GM19372 (cell line): Measurements from ENCODE around the gene FOXP2.
"Not testable (repeated sequence)": the region's sequence is repeated elsewhere in the genome, so short reads cannot be mapped to it uniquely, and the experiment has no call there.

Experiments
- ATAC-seq: cut with Tn5 transposase; IDR thresholded peaks from one replicate; pipeline ENCODE4 v1.9.1; 2021; ENCODE audit warnings: mild to moderate bottlenecking, low read depth, moderate library complexity; ENCODE audit not compliant: unreplicated experiment

FOXP2 gene

DNA sequence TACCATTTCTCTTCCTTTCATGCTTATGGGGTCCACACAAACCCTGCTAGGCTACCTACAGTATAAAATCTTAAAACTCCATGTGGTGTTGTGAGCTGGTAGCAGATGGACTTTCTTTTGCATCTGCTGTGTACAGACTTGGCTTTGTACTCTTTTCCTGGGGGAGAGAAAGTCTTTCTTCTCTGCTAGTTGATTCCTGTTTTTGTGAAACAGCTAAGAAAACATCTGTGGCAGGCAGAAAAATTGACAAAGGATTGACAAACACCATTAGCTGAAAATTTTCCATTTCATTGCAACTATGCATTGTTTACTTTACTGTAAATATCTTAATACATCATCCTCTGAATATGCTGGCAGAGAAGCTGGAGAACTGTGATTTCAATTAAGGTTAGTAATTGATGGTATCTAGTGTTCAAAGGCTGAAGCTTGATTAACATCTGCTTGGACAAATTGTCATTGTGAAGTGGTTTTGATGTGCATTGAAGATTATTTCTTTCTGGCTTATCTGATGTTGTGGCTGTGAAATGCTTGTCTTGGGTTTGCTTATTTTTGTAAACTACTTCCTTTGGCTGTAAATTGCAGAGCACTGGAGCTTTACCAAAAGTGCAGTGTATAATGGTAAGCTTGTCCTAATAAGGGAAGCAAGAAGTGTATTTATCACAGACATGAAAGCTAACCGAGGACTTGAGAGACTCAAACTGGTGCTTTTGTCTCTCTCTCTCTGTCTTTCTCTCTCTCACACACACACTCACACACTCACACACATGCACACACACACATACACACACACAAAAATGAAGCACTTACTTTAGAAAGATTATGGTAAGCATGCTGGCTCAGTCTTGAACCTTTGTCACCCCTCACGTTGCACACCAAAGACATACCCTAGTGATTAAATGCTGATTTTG, at the start of gene FOXP2:
Gene FOXP2 (plus strand): TSS at position 660 of the 908 bp plus-strand sequence. CDS start 11,697 bp downstream, outside the sequence.
- ATAC-seq, result no peak

DNA sequence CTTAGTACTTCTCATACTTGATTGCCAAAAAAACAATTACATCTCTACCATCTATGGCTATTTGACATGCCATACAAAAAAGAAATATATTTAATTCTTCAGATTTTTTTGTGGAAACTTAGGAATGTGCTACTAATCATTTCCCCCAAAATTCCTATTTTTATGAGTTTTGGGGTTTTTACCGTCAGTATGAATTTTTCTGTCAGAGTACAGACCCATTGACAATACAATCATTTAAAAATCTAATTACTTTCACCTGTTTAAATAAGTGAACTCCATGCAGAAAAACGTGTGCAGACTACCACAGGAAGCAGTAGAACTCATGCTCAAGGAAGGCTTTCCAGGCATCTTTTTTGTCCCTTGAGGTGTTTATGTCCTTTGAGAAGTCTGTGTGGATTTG, 48.8 kb upstream of the FOXP2 start:
- no peak for ATAC-seq

DNA sequence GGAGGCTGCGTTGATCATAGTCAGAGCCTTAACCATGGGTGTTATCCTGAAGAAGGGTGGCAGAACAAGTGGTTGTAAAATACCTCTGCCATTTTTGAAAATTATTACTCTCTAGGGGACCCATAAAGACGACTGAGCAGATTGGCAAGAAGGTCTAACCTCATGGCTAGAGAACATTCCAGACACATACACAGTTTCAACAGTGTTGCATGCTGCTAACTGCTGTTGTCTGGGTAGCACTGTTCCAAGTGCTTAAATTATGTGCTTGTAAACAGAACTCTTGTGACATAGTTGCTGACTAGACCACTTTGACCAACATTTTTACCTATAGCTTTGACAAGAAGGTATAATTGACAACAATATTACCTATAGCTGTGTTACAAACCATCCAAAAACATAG, 46.1 kb upstream of the FOXP2 start:
- ATAC-seq, result no peak

DNA sequence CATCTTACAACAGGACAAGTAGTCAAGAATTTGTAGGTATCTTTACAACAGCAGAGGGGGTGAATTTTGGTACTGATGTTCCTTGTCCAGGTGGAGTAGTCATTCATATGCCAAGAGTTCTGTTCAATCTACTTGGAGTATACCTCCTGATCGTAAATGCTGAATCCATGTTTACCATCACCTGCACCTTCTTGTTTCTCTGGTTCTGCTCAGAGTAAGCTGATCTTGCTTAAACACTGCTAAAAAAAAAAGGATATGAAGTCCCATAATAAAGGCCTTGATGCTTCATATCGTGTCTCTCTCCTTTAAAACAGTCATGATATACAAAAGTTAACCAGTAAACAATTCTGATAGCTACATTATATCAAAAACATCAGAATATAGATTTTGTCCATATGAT, 45.3 kb upstream of the FOXP2 start:
- no peak for ATAC-seq

DNA sequence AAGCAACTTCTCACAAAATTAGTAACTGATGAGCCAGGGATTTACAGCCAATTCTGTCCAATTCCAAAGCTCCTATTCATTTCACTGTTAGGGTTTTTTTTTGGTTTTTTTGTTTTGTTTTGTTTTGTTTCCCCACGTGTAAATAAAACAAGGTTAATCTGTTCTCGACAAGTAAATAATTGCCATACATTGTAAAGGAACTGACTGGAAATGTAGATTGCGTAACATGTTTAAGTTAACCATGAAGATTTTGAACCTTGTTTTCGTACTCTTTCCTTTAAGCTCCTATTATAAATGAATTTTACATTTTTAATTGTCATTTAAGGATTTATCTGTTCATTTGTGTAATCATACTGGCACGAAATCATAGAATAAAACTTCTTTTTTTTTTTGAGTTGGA, 42.0 kb upstream of the FOXP2 start:
- no peak for ATAC-seq

DNA sequence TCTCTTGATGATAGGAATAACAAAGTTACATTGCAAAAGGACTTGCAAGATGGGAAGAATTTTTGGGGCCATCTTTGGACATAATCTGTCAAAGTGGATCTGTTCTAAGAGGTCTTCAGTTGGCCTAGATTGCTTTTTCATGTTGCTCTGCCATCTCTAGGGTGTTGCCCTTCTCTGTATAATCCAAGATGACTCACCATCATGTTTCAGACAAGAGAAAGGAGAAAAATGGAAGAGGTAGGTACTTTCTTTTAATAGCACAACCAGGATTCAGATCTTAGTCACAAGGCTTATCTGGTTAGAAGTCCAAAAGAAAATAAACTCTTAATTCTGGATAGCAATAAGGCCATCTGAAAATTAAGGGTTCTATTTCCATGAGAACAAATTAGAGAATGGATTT, 38.7 kb upstream of the FOXP2 start:
- ATAC-seq, result no peak

DNA sequence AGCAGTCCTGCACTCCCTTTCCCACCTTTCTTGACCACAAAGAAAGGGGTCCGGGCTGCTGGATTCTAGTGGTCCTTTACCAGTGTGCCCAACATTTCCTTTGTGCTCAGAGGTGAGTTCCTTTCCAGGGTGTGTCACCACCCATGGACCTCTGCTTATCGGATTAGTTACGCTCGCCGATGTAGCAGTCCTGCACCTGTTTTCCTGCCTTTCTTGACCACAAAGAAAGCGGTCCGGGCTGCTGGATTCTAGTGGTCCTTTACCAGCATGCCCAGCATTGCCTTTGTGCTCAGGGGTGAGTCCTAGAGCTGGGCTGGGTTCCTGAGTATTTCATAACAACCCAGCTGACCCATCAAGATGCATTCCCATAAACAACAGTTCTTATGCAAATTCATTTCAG, 30.7 kb upstream of the FOXP2 start:
- not testable (repeated sequence) for ATAC-seq

DNA sequence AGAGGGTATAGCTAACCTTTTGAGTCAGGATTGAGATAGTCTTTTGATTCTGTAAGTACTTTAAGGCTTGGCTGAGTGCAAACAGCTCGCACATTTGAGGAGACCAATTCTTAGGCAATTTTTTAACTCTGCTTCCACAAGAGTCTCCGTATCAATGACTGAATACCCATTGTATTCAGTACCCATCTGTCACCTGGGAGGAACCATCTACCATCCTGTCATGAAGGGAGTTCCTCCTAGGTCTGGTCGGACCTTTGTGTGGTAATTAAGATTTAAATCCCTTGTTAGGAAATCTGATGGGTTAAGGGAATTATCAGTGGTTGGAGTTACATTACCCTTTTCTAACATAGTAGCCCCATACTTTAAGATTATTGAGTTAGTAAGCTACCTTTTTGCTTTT, 30.3 kb upstream of the FOXP2 start:
- not testable (repeated sequence) for ATAC-seq

DNA sequence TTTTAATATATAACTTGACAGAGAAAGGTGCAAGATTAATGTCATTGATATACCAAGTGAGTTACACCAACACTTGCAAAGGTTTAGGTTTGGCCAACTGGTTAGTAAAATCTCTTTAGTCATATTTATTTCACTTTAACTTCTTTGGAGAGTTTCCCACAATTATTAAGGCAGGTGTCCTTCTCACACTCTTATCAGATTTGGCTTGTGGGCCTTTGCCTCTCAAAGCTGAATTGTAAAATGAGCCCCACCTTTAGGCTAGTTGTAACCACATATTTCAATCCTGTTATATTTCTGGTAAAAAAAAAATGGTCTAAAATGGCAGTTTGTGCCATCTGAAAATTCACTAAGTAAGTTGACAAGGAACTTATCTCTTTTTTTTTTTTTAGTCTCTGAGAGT, 26.6 kb upstream of the FOXP2 start:
- no peak for ATAC-seq

DNA sequence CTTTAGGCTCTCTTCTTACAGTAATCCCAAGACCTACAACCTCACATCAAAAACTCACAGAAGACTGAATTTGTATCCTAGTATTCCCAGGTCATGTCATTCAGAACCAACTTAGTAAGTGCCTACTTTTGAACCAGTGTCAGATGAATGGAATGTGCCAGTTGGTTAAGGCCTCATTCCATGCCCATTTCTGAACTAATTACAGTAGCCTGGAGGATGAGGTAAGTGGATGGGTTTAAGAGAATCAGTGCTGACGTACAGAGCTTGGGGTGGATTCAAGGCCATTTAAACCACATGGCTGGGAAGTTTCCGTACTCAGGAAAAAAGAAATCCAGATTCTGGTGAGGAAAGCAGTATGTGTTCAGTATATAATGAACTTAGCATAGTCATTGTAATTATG, 21.9 kb upstream of the FOXP2 start:
- no peak for ATAC-seq

DNA sequence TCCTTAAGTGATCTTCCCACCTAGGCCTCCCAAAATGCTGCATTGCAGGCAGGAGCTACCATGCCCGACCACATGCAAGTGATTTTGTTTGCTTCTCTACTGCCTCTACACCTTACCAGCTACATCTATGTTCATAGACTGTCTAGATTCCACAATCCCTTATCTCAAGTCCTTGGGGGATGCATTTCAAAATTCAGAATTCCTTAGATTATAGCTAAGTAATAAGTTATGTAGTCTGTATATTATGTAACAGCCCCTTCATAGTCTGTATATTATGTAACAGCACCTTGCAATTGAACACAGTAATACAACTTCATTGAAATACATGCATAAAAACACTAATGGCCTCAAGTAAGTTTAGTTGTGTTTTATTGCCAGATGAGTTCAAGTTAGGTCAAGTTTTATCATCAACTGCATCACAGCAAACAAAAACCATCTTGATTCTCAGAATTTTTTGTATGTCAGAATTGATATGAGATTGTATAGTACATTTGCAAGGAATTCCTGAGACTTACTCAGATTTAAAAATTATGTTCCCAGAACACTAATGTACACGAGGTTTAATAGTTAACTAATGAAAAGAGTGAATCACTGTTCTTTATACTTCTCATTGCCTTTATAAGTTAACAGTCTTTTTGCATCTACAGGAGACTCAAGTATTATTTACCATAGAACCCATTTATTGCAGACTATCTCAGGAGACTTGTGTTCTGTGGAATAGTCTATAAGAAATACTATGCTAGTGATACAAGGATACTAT, 11.6 kb upstream of the FOXP2 start:
- ATAC-seq, result no peak

DNA sequence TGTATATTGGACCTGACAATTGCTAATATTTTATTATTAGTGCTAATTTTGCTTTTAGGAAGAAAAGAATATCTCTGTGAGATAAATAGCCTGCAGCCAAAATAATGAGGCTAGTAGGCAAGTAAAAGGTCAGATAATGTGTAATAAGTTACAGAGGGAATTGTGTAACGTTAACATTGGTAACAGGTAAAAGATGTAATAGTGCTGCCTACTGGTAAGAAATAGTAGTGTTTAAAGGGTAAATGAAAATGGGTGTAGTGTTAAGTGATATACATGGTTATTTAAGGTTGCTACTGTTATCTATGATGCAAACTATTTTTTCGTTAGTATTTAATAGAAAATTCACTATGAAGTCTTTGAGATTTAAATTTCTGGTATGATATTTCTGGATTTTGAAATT, 9.2 kb upstream of the FOXP2 start:
- ATAC-seq, result peak; percentile 62

DNA sequence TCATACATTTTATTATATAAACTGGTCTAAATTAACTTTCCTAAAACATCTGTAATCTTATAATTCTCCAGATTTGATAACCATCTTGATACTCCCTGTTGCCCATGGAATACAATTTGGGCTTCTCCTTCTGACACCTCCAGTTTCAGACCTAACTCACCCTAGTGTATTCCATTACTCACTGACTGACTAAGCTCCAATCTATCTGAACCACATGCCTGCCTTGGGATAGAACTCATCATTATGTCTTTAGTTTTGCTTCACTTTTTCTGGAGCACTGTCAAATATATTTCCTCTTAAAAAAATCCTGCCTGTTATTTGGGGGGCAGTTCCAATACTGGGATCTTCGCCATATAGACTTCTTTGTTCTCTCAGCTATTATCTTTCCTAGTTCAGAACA, 4.9 kb upstream of the FOXP2 start:
- no peak for ATAC-seq

DNA sequence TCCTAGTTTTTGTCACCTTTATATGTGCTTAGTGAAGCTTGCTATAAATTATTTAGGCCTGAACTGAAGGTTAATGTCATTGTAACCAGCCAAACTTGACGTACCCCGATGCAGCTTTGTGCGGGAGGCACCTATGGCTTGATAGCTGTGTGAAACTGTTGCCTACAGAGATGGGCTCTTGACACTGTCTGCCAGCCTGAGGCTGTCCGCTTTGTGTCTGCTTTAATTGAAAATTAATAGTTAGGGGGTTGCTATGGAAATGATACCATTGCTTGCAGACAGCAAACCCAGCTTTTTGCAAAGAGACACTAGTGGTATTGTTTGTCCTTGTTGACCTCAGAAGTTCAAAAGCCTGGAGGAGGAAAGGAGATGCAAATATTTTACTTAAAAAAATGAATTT, 2.1 kb upstream of the FOXP2 start:
- ATAC-seq, result no peak

DNA sequence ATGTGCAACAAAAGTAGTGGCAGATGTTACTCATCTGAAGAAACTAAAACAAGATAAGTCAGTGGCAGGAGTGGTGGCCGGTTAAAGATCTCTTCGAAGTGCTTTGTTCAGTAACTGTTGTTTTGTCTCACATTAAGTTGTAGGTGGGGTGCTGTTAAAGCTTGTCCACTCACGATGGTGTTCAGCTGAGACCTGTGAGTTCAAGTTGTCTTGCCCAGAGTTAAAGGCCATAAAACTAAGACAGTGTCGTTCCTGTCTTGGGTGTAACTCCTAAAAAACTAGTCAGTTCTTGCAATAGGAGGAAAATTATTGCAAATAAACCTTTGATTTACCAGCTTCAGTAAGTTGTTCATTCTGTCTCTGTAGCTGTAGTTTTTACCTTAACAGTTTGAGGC, 857 bp upstream of the FOXP2 start:
- no peak for ATAC-seq

DNA sequence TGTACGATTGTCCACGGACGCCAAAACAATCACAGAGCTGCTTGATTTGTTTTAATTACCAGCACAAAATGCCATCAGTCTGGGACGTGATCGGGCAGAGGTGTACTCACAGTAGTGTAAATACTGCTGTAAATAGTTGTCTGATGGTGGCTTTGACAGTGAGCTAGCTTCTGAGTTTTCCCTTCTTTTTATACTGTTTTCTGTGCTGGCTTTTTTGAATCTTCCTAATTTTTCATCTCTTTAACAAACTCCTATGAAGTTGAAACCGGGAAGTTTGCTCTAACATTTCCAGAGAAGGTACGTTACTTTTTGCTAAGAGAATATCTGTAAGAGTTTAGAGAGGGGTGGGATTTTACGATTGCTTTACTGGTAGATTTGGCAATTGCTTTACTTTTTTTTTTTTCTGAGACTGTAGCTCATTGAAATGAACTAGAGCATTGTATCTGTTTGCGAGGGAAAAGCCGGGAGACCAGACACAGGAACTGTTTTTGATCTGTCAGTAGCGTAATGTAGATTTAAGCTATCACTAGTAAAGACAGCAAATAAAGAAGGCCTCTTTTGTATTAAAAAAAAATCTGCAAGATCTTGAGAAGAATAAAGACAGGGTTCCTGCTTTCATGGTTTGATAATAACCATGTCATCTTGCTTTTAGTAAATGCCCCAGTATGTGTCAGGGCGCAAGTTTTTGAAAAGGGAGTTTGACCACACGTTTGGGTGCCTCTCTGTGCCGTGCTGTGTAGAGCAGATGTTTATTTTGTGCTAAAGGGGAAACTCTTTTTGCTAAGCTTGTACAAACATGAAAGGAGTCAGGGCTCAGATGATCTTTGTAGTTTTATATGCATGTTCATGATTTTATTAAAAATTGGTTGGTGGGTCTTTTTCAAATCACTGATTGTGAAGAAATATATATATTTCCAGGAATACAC, 712 bp downstream of the FOXP2 start:
- no peak for ATAC-seq

DNA sequence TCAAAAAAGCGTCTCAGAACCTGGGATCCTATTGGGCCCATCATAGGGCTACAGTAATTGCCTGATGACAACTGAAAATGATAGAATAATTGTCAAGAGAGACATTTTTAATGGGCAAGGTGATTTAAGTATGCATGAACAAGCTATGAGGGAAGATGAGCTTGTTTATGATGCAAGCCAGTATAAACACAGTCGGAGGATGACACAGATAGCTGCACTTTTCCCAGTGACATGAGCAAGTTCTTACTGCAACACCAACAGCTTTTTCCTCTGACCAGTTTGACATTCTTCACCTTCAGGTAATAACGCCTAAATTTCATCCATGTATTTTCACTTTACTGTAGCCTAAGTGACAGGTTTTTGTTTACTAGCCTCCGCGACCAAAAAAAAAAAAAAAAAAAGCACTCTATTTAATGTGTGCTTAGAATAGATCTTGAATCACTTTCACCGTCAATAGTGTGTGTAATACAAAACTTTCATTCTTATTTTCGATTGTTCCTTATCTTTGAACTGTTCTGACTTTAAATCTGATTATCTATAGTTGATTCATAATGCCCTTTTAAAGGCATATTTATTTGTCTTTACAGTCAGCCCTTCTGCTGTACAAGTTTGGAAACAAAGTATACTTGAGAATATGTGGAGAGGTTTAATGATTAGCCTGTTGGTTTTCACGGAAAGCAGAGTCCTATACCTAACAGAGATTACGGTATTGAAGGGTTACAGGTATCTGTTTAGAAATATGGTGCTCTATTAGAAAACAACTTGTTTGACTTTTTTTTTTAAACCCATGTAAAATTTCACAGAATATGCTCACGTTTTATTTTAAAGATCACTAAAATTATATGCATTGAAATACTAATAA, 1.7 kb downstream of the FOXP2 start:
- no peak for ATAC-seq

DNA sequence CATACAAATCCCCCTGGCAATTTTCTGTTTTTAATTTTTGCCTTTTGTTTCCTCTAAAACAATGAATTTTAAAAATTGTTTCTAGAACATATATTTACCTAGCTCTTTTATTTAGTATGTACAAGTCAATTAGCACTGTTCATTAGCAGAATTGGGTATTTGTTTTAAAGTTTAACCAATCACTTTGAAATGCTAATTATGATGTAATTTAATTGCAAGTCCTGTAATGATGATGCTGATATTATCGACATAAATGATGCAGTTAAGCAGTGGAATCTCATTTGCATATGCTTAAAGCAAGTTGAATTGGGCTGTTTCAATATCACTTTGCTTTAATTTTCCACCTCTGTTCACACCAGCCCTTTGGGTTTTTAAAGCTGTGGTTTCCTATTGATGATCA, 2.7 kb downstream of the FOXP2 start:
- ATAC-seq, result no peak

DNA sequence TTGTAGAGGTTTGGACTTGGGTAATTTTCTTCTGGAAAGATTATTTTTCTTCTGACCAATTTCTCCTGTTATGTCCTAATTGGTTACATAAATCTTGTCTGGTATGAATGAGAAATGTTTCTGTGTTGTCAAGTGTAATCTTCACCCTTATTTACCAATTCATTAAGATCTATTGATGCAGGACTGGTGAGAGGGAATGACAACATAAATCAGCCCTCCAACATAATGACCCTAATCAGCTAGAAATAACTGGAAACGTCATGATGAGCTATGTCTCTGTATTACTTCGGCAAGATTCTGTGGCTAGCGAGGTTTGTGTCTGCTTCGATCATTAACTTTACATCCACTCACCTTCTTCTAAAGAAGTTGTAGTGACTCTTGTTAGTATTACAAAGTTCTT, 3.5 kb downstream of the FOXP2 start:
- ATAC-seq, result no peak
